ENCODE measurements around the gene CNOT10.
"Not testable (repeated sequence)": the region's sequence is repeated elsewhere in the genome, so short reads cannot be mapped to it uniquely, and the experiment has no call there.

The CNOT10 gene

DNA sequence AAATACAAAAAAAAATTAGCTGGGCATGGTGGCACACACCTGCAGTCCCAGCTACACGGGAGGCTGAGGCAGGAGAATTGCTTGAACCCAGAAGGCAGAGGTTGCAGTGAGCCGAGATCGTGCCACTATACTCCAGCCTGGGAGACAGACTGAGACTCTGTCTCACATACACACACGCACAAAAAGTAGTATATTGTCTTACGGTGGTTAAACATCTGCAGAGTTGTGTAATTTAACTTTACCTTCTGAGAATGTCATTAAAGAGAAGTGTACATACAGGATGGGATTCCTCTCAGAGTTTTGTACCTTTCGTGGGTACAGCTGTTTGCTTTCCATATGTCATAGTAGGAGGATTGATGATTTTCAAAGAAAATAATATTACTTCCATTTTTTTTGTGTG is 58.5 kb downstream of the CNOT10 start:
- H3K4me3 ChIP-seq (ENCODE audit: low read depth, low read length); H3K9me3 ChIP-seq (ENCODE audit: control insufficient read depth, insufficient read depth, low read depth, low read length); CTCF ChIA-PET; H3K27ac ChIP-seq (ENCODE audit: extremely low read depth, low read depth, low read length); H3K4me1 ChIP-seq (ENCODE audit: control insufficient read depth, insufficient read depth, low read length); POLR2A ChIA-PET: not testable (repeated sequence)
- peaks cover 10 to 39% of the 10 kb centered on the region in 2 experiments; a peak in 2 of 3 replicates for H3K36me3 ChIP-seq (ENCODE audit: control insufficient read depth in 2 of 2, insufficient read depth in 1 of 2, low read length in 2 of 2)

- H3K36me3 ChIP-seq (ENCODE audit: control insufficient read depth in 2 of 2, insufficient read depth in 1 of 2, low read length in 2 of 2) = peaks cover 6 to 37% of the 10 kb centered on the region in 2 experiments; a peak in 2 of 3 replicates
- POLR2A ChIA-PET = no interaction called here
- TF ChIP-seq GLIS1 (tag by site-specific recombination; IDR thresholded peaks at IDR 0.05) (no peak), ZEB2 (tag by site-specific recombination; IDR thresholded peaks at IDR 0.05) (no peak), ZNF561 (tag by site-specific recombination; IDR thresholded peaks at IDR 0.05; ENCODE audit: borderline replicate concordance) (no peak), ZNF624 (tag by site-specific recombination; IDR thresholded peaks at IDR 0.05) (no peak)
- TF ChIP-seq, protein P1, sequence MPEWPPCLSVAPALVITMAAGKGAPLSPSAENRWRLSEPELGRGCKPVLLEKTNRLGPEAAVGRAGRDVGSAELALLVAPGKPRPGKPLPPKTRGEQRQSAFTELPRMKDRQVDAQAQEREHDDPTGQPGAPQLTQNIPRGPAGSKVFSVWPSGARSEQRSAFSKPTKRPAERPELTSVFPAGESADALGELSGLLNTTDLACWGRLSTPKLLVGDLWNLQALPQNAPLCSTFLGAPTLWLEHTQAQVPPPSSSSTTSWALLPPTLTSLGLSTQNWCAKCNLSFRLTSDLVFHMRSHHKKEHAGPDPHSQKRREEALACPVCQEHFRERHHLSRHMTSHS (tag by site-specific recombination; IDR thresholded peaks at IDR 0.05) = no peak
- TF ChIP-seq, protein P2, sequence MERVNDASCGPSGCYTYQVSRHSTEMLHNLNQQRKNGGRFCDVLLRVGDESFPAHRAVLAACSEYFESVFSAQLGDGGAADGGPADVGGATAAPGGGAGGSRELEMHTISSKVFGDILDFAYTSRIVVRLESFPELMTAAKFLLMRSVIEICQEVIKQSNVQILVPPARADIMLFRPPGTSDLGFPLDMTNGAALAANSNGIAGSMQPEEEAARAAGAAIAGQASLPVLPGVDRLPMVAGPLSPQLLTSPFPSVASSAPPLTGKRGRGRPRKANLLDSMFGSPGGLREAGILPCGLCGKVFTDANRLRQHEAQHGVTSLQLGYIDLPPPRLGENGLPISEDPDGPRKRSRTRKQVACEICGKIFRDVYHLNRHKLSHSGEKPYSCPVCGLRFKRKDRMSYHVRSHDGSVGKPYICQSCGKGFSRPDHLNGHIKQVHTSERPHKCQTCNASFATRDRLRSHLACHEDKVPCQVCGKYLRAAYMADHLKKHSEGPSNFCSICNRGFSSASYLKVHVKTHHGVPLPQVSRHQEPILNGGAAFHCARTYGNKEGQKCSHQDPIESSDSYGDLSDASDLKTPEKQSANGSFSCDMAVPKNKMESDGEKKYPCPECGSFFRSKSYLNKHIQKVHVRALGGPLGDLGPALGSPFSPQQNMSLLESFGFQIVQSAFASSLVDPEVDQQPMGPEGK (tag by site-specific recombination; IDR thresholded peaks at IDR 0.05) = no peak
- no peaks in the 10 kb centered on the region for H3K9me3 ChIP-seq (ENCODE audit: control insufficient read depth, insufficient read depth, low read depth, low read length)
- CTCF ChIA-PET = no interaction called here
- no peak overlapping the region for H3K4me3 ChIP-seq (ENCODE audit: low read depth, low read length)
- H3K27ac ChIP-seq (ENCODE audit: extremely low read depth, low read depth, low read length) = no peak overlapping the region
- H3K4me1 ChIP-seq (ENCODE audit: control insufficient read depth, insufficient read depth, low read length) = no peaks in the 10 kb centered on the region
Measured at GRCh38 chr3:32743934-32744333, 58.9 kb downstream of the CNOT10 start.

DNA sequence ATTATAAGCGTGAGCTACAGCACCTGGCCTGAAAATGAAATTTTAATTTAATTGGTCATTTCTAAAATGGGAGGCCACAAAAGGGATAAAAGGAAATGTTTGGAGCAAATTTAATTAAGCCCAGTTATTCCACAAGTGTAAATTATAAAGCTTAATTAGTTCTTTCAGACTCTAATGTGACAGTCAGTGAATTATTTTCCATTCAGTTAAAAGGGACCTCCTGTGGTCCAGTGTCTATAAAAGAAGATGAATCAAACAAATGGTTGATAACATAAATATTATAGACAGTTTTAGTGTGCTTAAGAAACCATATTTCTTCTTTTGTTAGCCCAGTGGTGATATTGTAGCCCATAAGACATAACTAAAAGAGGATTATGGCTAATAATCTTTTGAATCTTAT is 66.4 kb downstream of the CNOT10 start:
- Histone ChIP-seq H3K27ac (ENCODE audit: extremely low read depth, low read depth, low read length) (no peak overlapping the region), H3K4me1 (ENCODE audit: control insufficient read depth, insufficient read depth, low read length) (no peaks in the 10 kb centered on the region), H3K9me3 (ENCODE audit: control insufficient read depth, insufficient read depth, low read depth, low read length) (no peaks in the 10 kb centered on the region), H3K36me3 (ENCODE audit: control insufficient read depth in 2 of 2, insufficient read depth in 1 of 2, low read length in 2 of 2) (peaks cover 0 to 22% of the 10 kb centered on the region in 2 experiments; a peak in 2 of 3 replicates), H3K4me3 (ENCODE audit: low read depth, low read length) (no peak overlapping the region)
- ChIA-PET POLR2A (no interaction called here), CTCF (no interaction called here)
- TF ChIP-seq ZBTB48 (tag by site-specific recombination; IDR thresholded peaks at IDR 0.05) (no peak), YY1 (tag by site-specific recombination; IDR thresholded peaks at IDR 0.05) (no peak)
- TF ChIP-seq, protein P3, sequence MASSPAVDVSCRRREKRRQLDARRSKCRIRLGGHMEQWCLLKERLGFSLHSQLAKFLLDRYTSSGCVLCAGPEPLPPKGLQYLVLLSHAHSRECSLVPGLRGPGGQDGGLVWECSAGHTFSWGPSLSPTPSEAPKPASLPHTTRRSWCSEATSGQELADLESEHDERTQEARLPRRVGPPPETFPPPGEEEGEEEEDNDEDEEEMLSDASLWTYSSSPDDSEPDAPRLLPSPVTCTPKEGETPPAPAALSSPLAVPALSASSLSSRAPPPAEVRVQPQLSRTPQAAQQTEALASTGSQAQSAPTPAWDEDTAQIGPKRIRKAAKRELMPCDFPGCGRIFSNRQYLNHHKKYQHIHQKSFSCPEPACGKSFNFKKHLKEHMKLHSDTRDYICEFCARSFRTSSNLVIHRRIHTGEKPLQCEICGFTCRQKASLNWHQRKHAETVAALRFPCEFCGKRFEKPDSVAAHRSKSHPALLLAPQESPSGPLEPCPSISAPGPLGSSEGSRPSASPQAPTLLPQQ (tag by site-specific recombination; IDR thresholded peaks at IDR 0.05) = no peak
- TF ChIP-seq, protein P4, sequence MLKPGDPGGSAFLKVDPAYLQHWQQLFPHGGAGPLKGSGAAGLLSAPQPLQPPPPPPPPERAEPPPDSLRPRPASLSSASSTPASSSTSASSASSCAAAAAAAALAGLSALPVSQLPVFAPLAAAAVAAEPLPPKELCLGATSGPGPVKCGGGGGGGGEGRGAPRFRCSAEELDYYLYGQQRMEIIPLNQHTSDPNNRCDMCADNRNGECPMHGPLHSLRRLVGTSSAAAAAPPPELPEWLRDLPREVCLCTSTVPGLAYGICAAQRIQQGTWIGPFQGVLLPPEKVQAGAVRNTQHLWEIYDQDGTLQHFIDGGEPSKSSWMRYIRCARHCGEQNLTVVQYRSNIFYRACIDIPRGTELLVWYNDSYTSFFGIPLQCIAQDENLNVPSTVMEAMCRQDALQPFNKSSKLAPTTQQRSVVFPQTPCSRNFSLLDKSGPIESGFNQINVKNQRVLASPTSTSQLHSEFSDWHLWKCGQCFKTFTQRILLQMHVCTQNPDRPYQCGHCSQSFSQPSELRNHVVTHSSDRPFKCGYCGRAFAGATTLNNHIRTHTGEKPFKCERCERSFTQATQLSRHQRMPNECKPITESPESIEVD (tag by site-specific recombination; IDR thresholded peaks at IDR 0.05) = peak; percentile 33; the same call in 1 of the 2 replicates

GRCh38 chr3:32755761-32756160 is 70.8 kb downstream of the CNOT10 start:
- no peaks in the 10 kb centered on the region for H3K4me1 ChIP-seq (ENCODE audit: control insufficient read depth, insufficient read depth, low read length)
- H3K36me3 ChIP-seq (ENCODE audit: control insufficient read depth in 2 of 2, insufficient read depth in 1 of 2, low read length in 2 of 2) = peaks cover 7 to 34% of the 10 kb centered on the region in 2 experiments; a peak in 2 of 3 replicates
- no peaks in the 10 kb centered on the region for H3K9me3 ChIP-seq (ENCODE audit: control insufficient read depth, insufficient read depth, low read depth, low read length)
- CTCF ChIA-PET = interaction anchor here (0.8 kb wide), 1 partner anchor 529 kb away, joined by 4 read pairs; no protein-coding TSS in a partner anchor
- POLR2A ChIA-PET = interaction anchor here (0.7 kb wide), 1 partner anchor 141 kb away, joined by 4 read pairs; no protein-coding TSS in a partner anchor
- H3K27ac ChIP-seq (ENCODE audit: extremely low read depth, low read depth, low read length) = no peak overlapping the region
- no peak overlapping the region for H3K4me3 ChIP-seq (ENCODE audit: low read depth, low read length)
- no peak for TF ChIP-seq ZNF514 (tag by site-specific recombination; IDR thresholded peaks at IDR 0.05)
- TF ChIP-seq HOXD13 (CRISPR knock-in tag; IDR thresholded peaks at IDR 0.05; ENCODE audit: borderline replicate concordance) = no peak
- no peak for TF ChIP-seq ZNF19 (tag by site-specific recombination; IDR thresholded peaks at IDR 0.05; ENCODE audit: low read depth)
- TF ChIP-seq ZNF221 (tag by site-specific recombination; IDR thresholded peaks at IDR 0.05; ENCODE audit: borderline replicate concordance) = no peak
- TF ChIP-seq, protein P5, sequence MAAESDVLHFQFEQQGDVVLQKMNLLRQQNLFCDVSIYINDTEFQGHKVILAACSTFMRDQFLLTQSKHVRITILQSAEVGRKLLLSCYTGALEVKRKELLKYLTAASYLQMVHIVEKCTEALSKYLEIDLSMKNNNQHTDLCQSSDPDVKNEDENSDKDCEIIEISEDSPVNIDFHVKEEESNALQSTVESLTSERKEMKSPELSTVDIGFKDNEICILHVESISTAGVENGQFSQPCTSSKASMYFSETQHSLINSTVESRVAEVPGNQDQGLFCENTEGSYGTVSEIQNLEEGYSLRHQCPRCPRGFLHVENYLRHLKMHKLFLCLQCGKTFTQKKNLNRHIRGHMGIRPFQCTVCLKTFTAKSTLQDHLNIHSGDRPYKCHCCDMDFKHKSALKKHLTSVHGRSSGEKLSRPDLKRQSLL (tag by site-specific recombination; IDR thresholded peaks at IDR 0.05) = no peak
- TF ChIP-seq ZNF274 (IDR thresholded peaks at IDR 0.05; ENCODE audit: low read length) = no peak
- TF ChIP-seq ZNF274 (tag by site-specific recombination; IDR thresholded peaks at IDR 0.05; ENCODE audit: borderline replicate concordance) = no peak
- TF ChIP-seq ZNF391 (tag by site-specific recombination; IDR thresholded peaks at IDR 0.05; ENCODE audit: borderline replicate concordance, low read depth) = no peak
- no peak for TF ChIP-seq YY1 (tag by site-specific recombination; IDR thresholded peaks at IDR 0.05)
- no peak for TF ChIP-seq ZNF416 (tag by site-specific recombination; IDR thresholded peaks at IDR 0.05)
- TF ChIP-seq GFI1B (tag by site-specific recombination; IDR thresholded peaks at IDR 0.05) = no peak

All from HEK293 (cell line).